Thyroid gland (tissue), 4 donors: ENCODE measurements around the gene KIAA0232. TPM values are rescaled to one million over a fixed set of nuclear protein-coding genes. Genes with fewer than 3 reads are reported as not detected.
A peak's percentile ranks its signal among the peaks of the same experiment; 100 is the strongest.

ENCODE experiments used
- DNase-seq, 2 donors: peaks; one replicate each; pipeline ENCODE4 v3.0.0-alpha.2; 2019
- H3K27ac ChIP-seq, 3 donors: fragments of 200-600 bp; sonication (generic); 1 replicate in 2 of 3; 2 replicates in 1 of 3; pipeline ENCODE4 v1.5.1; 2016 to 2019; ENCODE audit warnings: mild to moderate bottlenecking in 1 of 3, moderate library complexity in 1 of 3
- H3K27me3 ChIP-seq: fragments of 200-600 bp; sonication (generic); one replicate; pipeline ENCODE4 v1.5.1; 2019
- H3K36me3 ChIP-seq, 2 donors: fragments of 200-600 bp; sonication (generic); one replicate each; pipeline ENCODE4 v1.5.1; 2016 to 2019
- H3K4me1 ChIP-seq, 2 donors: fragments of 200-600 bp; sonication (generic); one replicate each; pipeline ENCODE4 v1.5.1; 2017 to 2019
- H3K4me3 ChIP-seq, 3 donors: fragments of 200-600 bp; sonication (generic); replicated peaks in 1 of 3; 1 replicate in 2 of 3; 2 replicates in 1 of 3; pipeline ENCODE4 v1.5.1; 2016; ENCODE audit warnings: mild to moderate bottlenecking in 1 of 3
- H3K9me3 ChIP-seq: fragments of 200-600 bp; sonication (generic); one replicate; pipeline ENCODE4 v1.5.1; 2017
- CTCF ChIP-seq, 6 experiments: fragments of 200-600 bp in 3 of 6; fragments of 450-650 bp in 3 of 6; sonication (generic) in 3 of 6; IDR thresholded peaks; one replicate each; pipeline ENCODE4 v1.5.1; 2016 to 2019; ENCODE audit warnings: antibody characterized with exemption in 6 of 6, mild to moderate bottlenecking in 2 of 6, inconsistent platforms in 1 of 6, moderate library complexity in 1 of 6
- POLR2A ChIP-seq, 2 donors: fragments of 450-650 bp; IDR thresholded peaks; one replicate each; pipeline ENCODE4 v1.6.1; 2017; ENCODE audit warnings: antibody characterized with exemption in 2 of 2, mild to moderate bottlenecking in 2 of 2, moderate library complexity in 1 of 2
- WGBS, 2 donors: methylation state at CpG; one replicate each; pipeline ENCODE4 v1.1.5; 2017; 5-methylcytosine and 5-hydroxymethylcytosine counted together
- intact Hi-C: fragments of 100-400 bp; cut with DNase I; formaldehyde crosslinking; loops from one replicate; pipeline ENCODE4 v1.15.1; 2023
- total RNA-seq, 4 donors: library from RNA; depleted of rRNA; stranded (reverse); fragments of >200 nt; gene quantifications; one replicate each; pipeline ENCODE4 v1.2.3, GENCODE V29; 2016

KIAA0232 gene
- total RNA-seq, 4 donors from 2014 or later, result 37.1 to 73.2 (median 50.6) TPM

DNA sequence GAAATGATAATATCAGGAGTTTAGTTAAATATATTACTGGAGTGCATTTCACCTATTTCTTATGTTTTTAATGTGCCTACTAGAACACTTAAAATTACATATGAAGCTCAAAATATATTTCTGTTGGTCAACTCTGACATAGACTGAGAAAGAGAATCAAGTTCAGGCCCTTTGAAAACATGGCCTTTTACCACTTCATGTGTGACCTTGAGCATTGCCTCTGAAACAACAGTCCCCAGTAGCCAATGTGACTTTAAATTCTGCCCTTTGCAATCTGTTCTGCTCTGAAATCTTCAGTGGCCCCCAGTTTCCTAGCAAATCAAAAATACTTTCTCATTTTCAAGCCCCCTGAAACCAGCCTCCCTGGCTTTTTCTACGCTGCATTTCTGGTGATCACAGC, 77.0 kb downstream of the KIAA0232 start:
- Histone ChIP-seq H3K27me3 (no peaks in the 10 kb centered on the region), H3K9me3 (no peaks in the 10 kb centered on the region), H3K36me3 (peaks cover 28% of the 10 kb centered on the region in 2 donors), H3K4me1 (peaks cover 0 to 9% of the 10 kb centered on the region in 2 donors), H3K27ac (no peak overlapping the region), H3K4me3 (no peak overlapping the region)
- intact Hi-C loops, result no loop called here
- no peak for DNase-seq
- TF ChIP-seq POLR2A (IDR thresholded peaks at IDR 0.05) (no peak), CTCF (IDR thresholded peaks at IDR 0.05) (no peak)
- 100% methylated on average over 1 of the region's 1 CpG for WGBS, 2 donors

DNA sequence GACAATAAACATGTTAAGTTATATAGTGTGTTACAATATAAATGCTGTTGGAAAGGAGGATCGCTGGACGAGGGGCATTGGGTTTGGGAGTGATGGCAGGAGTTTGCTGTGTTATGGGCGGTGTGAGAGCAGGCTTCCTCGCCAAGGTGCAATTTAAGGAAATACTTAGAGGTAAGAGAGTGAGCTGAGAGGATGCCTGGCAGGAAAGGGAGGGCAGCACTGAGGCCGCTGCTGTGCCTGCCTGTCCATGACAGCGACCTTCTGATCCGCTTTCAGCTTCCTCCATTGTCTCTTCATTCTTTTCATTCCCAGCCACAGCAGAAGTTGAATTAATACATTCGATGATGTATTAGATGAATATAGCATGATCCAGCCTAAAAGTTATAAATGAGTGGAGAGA, 85.9 kb downstream of the KIAA0232 start:
- H3K27ac ChIP-seq, result no peak overlapping the region
- no peak for TF ChIP-seq POLR2A (IDR thresholded peaks at IDR 0.05)
- TF ChIP-seq CTCF (IDR thresholded peaks at IDR 0.05), result no peak
- no peaks in the 10 kb centered on the region for H3K9me3 ChIP-seq
- H3K4me3 ChIP-seq, result no peak overlapping the region
- intact Hi-C loops, result no loop called here
- H3K4me1 ChIP-seq, result peaks cover 0 to 11% of the 10 kb centered on the region in 2 donors
- peaks cover 14 to 18% of the 10 kb centered on the region in 2 donors for H3K36me3 ChIP-seq
- WGBS, 2 donors, result 92 to 94% methylated on average over 8 of the region's 8 CpGs
- H3K27me3 ChIP-seq, result no peaks in the 10 kb centered on the region
- DNase-seq, result no peak

- Histone ChIP-seq H3K9me3 (no peaks in the 10 kb centered on the region), H3K27me3 (no peaks in the 10 kb centered on the region), H3K4me1 (peaks cover 0 to 11% of the 10 kb centered on the region in 2 donors), H3K27ac (no peak overlapping the region), H3K36me3 (peaks cover 14 to 19% of the 10 kb centered on the region in 2 donors), H3K4me3 (no peak overlapping the region)
- 83 to 97% methylated on average over 2 of the region's 2 CpGs for WGBS, 2 donors
- TF ChIP-seq POLR2A (IDR thresholded peaks at IDR 0.05) (no peak), CTCF (IDR thresholded peaks at IDR 0.05) (no peak)
- intact Hi-C loops, result no loop called here
- DNase-seq, result no peak
Observed at GRCh38 chr4:6869944-6870343, 87.4 kb downstream of the KIAA0232 start.

DNA sequence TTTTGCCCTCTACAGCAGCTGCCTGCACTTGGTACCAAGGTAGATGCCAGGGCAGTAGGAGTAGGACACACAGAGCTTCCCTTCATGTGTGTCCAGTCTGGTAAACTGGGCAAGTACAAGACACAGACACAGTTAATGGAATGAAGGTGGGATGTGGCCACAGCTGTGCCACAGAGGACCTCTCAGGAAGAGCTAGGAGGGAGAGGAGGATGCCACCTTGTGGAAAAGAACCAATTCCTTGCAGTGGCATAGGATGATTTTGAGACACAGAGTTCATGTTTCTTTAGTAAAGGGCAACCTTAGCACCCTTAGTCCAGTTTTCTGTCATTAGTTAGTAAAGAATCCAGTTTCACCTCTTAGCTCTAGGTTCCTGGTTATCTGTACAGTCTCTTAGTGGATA, 90.8 kb downstream of the KIAA0232 start:
- no peak overlapping the region for H3K4me3 ChIP-seq
- TF ChIP-seq POLR2A (IDR thresholded peaks at IDR 0.05) (no peak), CTCF (IDR thresholded peaks at IDR 0.05) (no peak)
- H3K9me3 ChIP-seq, result no peaks in the 10 kb centered on the region
- DNase-seq, result no peak
- H3K27ac ChIP-seq, result no peak overlapping the region
- intact Hi-C loops, result no loop called here
- no peaks in the 10 kb centered on the region for H3K27me3 ChIP-seq
- peaks cover 0 to 11% of the 10 kb centered on the region in 2 donors for H3K4me1 ChIP-seq
- peaks cover 28 to 44% of the 10 kb centered on the region in 2 donors for H3K36me3 ChIP-seq

DNA sequence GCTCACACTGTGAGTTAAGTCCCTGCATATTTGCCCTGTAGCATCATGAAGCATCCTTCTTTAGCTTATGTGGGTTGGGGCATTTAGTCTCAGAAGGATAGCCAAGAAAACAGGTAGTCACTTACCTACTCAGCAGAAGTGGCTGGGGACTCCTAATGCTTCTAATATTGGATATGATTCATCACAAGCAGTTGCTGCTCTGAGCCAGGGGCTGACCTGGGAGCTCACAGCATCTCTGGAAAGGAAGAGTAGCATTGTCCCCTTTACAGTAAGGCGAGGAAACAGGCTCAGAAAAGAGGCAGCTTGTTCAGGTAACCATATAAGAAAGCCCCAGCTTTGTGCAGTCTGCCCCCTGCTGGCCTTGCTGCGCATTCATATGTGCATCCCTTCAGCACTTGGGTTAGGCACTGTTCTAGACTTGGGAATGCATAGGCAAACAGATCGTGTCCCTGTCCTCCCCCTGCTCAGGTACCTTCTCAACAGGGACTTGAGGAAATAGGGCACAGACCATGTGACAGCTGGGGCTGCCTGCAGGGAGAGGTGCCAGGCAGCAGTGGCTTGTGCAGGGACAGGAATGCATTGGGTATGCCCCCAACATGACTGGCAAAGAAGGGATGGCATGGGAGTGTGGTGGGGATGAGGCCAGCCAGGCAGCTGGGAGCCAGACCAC, 91.4 kb downstream of the KIAA0232 start:
- no peak overlapping the region for H3K27ac ChIP-seq
- peaks cover 0 to 11% of the 10 kb centered on the region in 2 donors for H3K4me1 ChIP-seq
- no peak overlapping the region for H3K4me3 ChIP-seq
- H3K9me3 ChIP-seq, result no peaks in the 10 kb centered on the region
- DNase-seq, result peak; percentile 72 to 78
- H3K36me3 ChIP-seq, result peaks cover 33 to 47% of the 10 kb centered on the region in 2 donors
- intact Hi-C loops, result loop anchor here (2.0 kb wide), 1 partner anchor 153 kb away; no protein-coding TSS in a partner anchor
- 59 to 67% methylated on average over 3 of the region's 3 CpGs for WGBS, 2 donors
- no peaks in the 10 kb centered on the region for H3K27me3 ChIP-seq
- TF ChIP-seq POLR2A (IDR thresholded peaks at IDR 0.05), result no peak
- peak; percentile 37 to 72 (median 68) for TF ChIP-seq CTCF (IDR thresholded peaks at IDR 0.05)
